Measurements from ENCODE around the gene SEMA6C.

SEMA6C gene

GRCh38 chr1:151158326-151158725 is 11.9 kb upstream of the SEMA6C start:
- no peak for DNase-seq

DNA sequence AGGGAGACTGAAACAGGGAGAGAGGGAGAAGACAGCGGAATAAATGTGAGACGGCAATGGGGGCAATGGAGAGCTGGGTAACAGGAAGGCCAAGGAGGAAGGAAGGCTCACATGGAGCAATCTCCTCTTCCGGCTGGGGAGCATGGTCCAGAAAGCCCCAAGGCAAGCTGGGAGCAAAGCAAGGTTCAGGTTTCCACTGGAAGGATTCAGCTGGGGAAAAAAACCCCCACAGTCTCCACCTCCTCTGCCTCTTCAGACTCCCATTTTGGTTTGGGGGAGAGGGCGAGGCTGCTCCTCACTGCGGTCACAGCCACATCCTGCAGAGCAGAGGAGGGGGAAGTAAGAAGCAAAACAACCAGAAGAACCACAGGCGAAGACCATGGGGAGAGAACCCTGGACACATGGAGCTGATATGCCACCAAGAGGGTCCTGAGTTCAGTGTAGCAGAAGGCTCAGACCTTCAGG is 10.7 kb upstream of the SEMA6C start:
- DNase-seq, result no peak

DNA sequence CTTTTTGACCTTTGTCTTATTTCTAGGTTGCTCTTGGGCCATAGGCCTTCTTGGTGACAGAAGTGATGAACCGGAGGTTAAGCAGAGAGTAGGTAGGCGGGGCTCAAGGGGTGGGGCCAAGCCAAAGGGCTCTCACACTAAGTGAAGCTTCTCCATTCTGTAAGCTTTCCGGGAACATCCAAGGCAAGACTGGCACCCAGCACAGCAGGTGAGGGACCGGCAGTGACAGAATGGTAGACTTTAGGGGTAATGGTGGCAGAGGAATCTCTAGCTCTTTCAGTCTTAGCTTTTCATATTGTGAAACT is 10.0 kb upstream of the SEMA6C start, which contains the start of gene TNFAIP8L2:
Gene TNFAIP8L2, plus strand, starts transcription at position 135 of the 305 bp plus-strand sequence. CDS start 2,049 bp downstream, outside the sequence.
- no peak for DNase-seq

- DNase-seq, result no peak
Observed at GRCh38 chr1:151147665-151148064, 1.2 kb upstream of the SEMA6C start.

GRCh38 chr1:151147132-151147503 is 687 bp upstream of the SEMA6C start:
- DNase-seq, result no peak

- no peak for DNase-seq
Observed at GRCh38 chr1:151146072-151146411, 389 bp downstream of the SEMA6C start.

- no peak for DNase-seq
Observed at GRCh38 chr1:151145304-151146071, 943 bp downstream of the SEMA6C start.

- DNase-seq, result no peak
Observed at GRCh38 chr1:151144474-151145303, 1.7 kb downstream of the SEMA6C start.

DNA sequence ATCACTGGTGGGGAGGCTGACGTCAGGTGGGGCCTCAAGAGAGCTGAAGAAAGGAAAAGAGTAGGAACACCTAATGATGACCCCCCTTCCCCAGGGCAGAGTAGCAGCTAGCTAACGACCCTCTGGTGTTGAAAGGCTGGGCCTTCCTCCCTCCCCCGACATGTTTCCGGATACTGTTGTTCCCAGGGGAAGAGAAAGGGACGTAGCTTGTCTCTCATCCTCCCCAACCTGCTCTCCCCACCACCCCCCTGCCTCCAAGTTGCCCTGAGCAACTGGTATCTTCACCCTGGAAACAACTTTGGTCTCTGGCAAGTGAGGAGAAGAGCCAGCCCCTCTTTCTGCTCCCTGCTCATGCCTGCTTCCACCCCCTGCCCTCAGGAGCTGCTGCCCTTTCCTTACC is 2.4 kb downstream of the SEMA6C start:
- no peak for DNase-seq

DNA sequence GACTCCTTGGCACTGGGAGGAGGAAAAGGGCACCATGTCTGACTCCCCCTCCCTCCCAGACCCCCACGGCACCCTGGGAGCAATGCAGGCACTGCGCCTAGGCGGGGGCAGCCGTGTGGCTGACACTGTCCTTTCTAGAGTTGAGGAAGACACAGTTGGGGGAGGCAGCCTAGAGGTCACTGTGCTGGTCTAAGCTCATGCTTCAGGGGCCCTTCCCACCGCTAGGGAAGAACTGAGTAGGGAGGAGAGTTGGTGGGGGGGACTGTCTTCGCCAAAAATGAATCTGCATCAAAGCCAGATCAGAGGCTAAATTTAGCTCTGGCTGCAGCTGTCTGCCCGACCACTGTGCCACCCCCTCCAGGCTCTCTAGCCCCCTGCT is 3.4 kb downstream of the SEMA6C start:
- DNase-seq, result no peak

DNA sequence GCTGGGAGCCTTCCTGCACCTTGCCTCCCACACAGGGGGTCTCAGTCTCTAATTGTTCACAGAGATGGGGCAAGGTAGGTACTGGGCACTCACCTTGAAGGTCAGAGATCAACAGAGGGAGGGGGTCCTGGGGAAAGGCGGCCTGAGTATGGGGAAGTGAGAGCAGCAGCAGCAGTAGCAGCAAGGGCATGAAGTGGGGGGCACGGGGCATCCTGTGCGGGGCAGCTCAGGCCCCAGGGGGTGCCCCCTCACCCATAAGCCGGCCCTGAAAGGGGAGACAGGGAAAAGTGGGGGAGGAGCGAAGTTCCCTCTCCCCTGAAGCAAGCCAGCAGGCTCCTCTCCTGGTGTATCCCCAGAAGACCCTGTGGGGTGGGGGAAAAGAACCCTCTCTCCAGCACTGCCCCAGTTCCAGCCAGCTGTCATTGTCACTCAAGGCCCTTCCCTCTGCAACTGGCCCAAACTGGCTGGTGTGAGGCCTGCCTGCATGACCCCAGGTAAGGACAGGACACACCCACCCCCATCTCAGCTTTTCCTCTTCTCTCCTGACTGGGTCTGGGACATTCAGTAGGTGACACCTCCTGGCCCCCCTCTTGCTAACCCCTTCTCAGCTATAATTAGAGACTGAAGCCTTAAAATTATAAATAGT is 3.9 kb downstream of the SEMA6C start:
- DNase-seq, result no peak

DNA sequence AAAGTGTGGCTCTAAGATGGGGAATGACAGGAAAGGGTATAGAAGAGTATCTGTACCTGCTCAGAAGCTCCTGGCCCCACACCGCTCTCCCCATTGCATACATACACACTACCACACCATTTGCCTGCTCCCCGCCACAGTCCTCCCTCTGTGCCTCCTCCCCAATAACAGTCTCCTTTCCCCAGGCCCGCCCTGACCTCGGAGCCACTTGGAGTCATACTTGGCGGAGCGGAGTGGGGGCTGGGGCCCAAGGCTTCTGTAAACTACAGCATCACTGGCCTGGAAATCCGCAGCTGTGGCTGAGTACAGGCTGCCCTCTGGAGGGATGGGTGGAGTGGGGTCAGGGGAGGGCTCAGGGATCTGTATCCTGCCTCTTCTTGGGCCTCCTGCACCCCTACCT is 8.6 kb downstream of the SEMA6C start:
- DNase-seq, result no peak

DNA sequence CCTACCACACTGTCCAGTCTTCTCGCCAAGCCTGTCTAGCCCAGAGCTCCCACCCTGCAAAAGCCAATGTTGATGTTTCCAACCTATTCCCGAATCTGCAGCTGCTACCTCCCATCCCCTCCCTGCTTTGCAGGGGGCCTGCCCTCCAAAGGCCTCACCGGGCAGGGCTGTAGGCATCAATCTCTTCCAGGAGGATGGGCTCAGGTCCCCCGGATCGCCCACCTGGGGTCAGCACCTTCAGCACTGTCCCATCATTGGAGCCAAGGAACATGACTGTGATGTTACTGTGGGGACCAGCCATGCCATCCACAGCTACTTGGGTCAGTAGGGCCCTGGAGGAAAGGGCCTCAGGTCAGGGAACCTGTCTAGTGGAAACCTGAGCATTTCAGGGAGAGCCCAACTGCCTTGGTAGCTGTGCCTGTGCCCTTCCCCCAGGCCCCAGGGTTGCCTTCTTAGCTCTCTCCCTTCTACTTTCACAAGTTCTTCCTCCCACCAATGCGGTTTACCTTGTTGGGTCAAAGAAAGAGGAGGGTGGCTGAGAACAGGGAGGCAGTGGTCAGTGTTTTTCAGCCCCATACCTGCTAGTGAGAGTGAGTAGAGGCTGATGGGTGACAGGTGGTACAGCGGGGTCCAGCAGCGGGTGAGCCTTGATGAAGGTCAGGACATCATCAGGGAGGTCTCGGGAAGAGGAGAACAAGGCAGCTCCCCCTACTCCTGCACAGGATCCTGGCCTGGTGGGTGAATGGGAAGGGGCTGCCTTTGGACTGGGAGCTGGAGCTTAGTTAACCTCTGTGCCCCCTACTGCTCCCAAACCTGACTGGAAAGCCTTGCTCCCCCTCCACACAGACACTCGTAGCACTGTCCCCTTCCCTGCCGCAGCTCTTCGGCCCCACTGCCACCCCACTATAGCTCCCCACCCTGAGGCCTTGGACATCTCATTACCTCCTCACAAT is 10.7 kb downstream of the SEMA6C start:
- no peak for DNase-seq

DNA sequence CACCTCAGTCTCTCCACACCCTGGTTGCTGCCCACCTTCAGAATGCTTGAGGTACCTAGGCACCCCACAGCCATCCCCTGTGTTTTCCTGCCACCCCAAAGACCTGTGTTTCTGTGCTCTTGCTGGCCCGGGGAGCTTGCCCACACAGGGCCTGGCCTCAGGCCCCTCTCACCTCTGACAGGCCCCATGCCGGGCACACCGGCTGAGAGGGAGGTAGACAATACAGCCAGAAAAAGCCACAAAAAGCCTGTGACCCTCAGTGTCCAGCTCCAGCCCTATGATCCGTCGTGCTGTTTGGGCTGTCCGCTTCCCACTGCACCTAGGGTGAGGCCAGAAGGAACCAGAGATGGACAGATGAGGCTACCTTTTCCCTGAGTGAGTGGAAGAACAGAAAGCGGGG is 11.4 kb downstream of the SEMA6C start:
- DNase-seq, result no peak

DNA sequence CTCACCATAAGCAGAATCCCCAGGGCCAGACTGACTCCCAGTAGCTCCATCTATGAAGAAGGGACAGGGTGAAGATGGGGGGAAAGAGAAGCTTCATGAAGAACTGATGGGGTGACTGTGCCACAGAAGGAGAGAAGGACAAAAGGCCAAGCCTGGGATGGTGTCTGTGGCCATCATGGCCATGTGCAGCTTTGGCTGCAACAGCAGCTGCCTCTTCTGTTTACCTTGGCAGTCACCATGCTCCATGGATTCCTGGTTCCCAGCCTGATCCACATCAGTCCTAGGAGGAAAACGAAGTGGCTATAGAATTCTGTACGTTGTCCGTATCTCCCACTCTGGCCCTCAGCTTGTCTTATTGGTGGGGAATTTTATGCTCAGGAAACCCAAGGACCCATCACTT is 12.0 kb downstream of the SEMA6C start:
- DNase-seq, result no peak

GRCh38 chr1:151133018-151133806 is 13.2 kb downstream of the SEMA6C start:
- no peak for DNase-seq

DNA sequence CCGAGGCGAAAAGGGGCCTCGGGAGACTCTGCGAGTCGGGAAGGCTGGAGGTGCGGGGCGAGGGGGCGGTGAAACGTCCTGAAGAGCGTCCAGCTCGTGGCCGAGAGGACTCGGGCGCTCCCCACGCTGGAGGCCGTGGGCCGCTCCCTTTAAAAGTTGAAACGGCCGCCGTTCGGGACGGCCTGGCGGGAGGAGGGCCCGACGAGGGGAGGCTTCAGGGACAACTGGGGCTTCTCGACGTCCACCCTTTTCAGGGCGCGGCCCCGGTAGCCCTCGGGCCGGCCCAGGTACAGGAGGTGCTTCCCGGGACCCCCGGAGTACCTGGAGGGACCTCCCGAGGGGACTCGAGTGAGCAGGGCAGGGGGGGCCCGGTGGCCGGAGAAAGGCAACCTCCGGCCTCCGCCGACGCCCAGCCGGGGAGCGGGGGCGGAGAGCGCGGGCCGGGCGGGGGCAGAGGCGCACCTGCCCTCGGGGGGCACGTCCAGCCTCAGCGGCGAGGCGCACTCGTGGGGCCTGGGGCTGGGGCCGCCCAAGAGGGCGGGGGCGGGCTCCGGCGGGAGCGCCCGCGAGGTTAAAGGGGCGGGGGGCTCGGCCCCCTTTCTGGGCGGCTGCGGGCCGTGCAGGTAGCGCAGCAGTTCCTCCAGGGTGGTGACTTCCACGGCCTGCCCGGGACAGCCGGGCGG is 14.0 kb downstream of the SEMA6C start:
- no peak for DNase-seq

GRCh38 chr1:151131701-151132334 is 14.6 kb downstream of the SEMA6C start:
- no peak for DNase-seq

DNA sequence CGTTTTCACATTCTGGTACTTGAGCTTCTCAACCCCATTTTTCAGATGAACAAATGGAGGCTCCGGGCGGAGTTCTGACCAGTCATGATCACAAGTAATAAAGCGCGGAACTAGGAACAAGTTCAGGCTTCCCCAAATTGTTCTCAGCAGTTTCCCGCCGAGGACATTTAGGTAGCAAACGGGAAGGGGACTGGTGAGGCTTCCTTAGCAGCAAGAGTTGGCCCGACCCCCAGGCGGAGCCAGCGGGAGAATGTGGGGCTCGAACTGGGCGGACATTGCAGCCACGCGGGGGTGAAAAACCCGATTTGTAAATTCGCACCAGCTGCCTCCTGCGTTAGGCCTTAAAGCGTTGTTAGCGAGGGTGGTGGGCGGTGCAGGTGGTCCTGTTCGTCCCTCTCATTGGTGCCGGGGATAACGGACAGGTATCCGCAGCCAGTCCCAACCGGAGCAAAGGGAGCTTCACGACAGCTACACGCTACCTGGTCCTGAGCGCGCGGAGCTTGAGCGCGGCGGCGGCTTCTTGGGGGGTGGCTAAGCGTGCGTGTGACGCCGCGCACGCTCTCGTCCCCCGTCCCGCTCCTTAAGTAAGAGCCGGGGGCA is 15.3 kb downstream of the SEMA6C start:
- no peak for DNase-seq

- DNase-seq, result no peak
Observed at GRCh38 chr1:151128800-151129199, 17.6 kb downstream of the SEMA6C start.
